HEK293 (cell line): Measurements from ENCODE around the gene ARHGEF26.

Experiments
- CTCF ChIA-PET: fragments of 350-600 bp; formaldehyde crosslinking; extraction: SDS; loops from one replicate; lab custom pipeline; 2021; ENCODE audit warnings: antibody characterized with exemption; lab: Yijun Ruan, JAX
- POLR2A ChIA-PET: fragments of 300-600 bp; formaldehyde crosslinking; extraction: SDS; loops from one replicate; lab custom pipeline; 2020; ENCODE audit warnings: antibody characterized with exemption, inconsistent platforms; lab: Yijun Ruan, JAX
- H3K27ac ChIP-seq: fragments of 200-500 bp; sonication (Bioruptor generic); 2 replicates; pipeline ENCODE4 v1.5.1; 2014; ENCODE audit warnings: low read depth, low read length, control low read depth, inconsistent platforms; ENCODE audit errors: extremely low read depth
- H3K36me3 ChIP-seq, 2 experiments: fragments of 200-500 bp in 1 of 2; sonication (Bioruptor generic) in 1 of 2; 1 replicate in 1 of 2; 2 replicates in 1 of 2; pipeline ENCODE4 v1.5.1; 2014 to 2017; ENCODE audit warnings: inconsistent platforms in 2 of 2, low read length in 2 of 2; ENCODE audit not compliant: control insufficient read depth in 2 of 2, insufficient read depth in 1 of 2
- H3K4me1 ChIP-seq: fragments of 200-500 bp; sonication (Bioruptor generic); 2 replicates; pipeline ENCODE4 v1.5.1; 2014; ENCODE audit warnings: mild to moderate bottlenecking, low read length, inconsistent platforms; ENCODE audit not compliant: control insufficient read depth, insufficient read depth
- H3K4me3 ChIP-seq: 2 replicates; pipeline ENCODE4 v1.5.1; 2011; ENCODE audit warnings: low read depth, mild to moderate bottlenecking, control low read depth, low read length, moderate library complexity
- H3K9me3 ChIP-seq: fragments of 200-500 bp; sonication (Bioruptor generic); 2 replicates; pipeline ENCODE4 v1.5.1; 2014; ENCODE audit warnings: low read depth, low read length, inconsistent platforms; ENCODE audit not compliant: control insufficient read depth, insufficient read depth
- BCL11B ChIP-seq: fragments of 450-650 bp; formaldehyde crosslinking; IDR thresholded peaks from 2 replicates; pipeline ENCODE4 v1.5.1; 2016; ENCODE audit warnings: low read depth, missing biosample characterization, missing genetic modification characterization
- BCL6B ChIP-seq: fragments of 450-650 bp; formaldehyde crosslinking; IDR thresholded peaks from 2 replicates; pipeline ENCODE4 v1.5.1; 2017; ENCODE audit warnings: missing biosample characterization, missing genetic modification characterization
- FEZF1 ChIP-seq: fragments of 450-650 bp; formaldehyde crosslinking; IDR thresholded peaks from 2 replicates; pipeline ENCODE4 v1.5.1; 2016; ENCODE audit warnings: missing biosample characterization, missing genetic modification characterization
- GLIS2 ChIP-seq: fragments of 450-650 bp; formaldehyde crosslinking; IDR thresholded peaks from 2 replicates; pipeline ENCODE4 v1.5.1; 2016; ENCODE audit warnings: missing biosample characterization, missing genetic modification characterization
- KLF17 ChIP-seq: fragments of 450-650 bp; formaldehyde crosslinking; IDR thresholded peaks from 2 replicates; pipeline ENCODE4 v1.5.1; 2016; ENCODE audit warnings: missing biosample characterization, missing genetic modification characterization
- KLF7 ChIP-seq: fragments of 450-650 bp; formaldehyde crosslinking; IDR thresholded peaks from 2 replicates; pipeline ENCODE4 v1.5.1; 2016; ENCODE audit warnings: missing biosample characterization, missing genetic modification characterization, borderline replicate concordance
- KLF8 ChIP-seq: fragments of 450-650 bp; formaldehyde crosslinking; IDR thresholded peaks from 2 replicates; pipeline ENCODE4 v1.5.1; 2016; ENCODE audit warnings: missing biosample characterization, missing genetic modification characterization
- OSR2 ChIP-seq: fragments of 450-650 bp; formaldehyde crosslinking; IDR thresholded peaks from 2 replicates; pipeline ENCODE4 v1.5.1; 2016; ENCODE audit warnings: missing biosample characterization, missing genetic modification characterization
- REPIN1 ChIP-seq: fragments of 450-650 bp; formaldehyde crosslinking; IDR thresholded peaks from 2 replicates; pipeline ENCODE4 v1.5.1; 2017; ENCODE audit warnings: missing biosample characterization, missing genetic modification characterization, low read depth
- ZBTB21 ChIP-seq: fragments of 450-650 bp; formaldehyde crosslinking; IDR thresholded peaks from 2 replicates; pipeline ENCODE4 v1.5.1; 2017; ENCODE audit warnings: missing biosample characterization, missing genetic modification characterization
- ZBTB7A ChIP-seq: fragments of 450-650 bp; formaldehyde crosslinking; IDR thresholded peaks from 2 replicates; pipeline ENCODE4 v1.5.1; 2016; ENCODE audit warnings: low read depth, missing biosample characterization, missing genetic modification characterization
- ZBTB8A ChIP-seq: fragments of 450-650 bp; formaldehyde crosslinking; IDR thresholded peaks from 2 replicates; pipeline ENCODE4 v1.5.1; 2016; ENCODE audit warnings: missing biosample characterization, missing genetic modification characterization
- ZFP3 ChIP-seq: fragments of 450-650 bp; formaldehyde crosslinking; IDR thresholded peaks from 2 replicates; pipeline ENCODE4 v1.5.1; 2016; ENCODE audit warnings: low read depth, missing biosample characterization, missing genetic modification characterization
- ZNF121 ChIP-seq: fragments of 450-650 bp; formaldehyde crosslinking; IDR thresholded peaks from 2 replicates; pipeline ENCODE4 v1.5.1; 2016; ENCODE audit warnings: missing biosample characterization, missing genetic modification characterization
- ZNF175 ChIP-seq: fragments of 450-650 bp; formaldehyde crosslinking; IDR thresholded peaks from 2 replicates; pipeline ENCODE4 v1.5.1; 2016; ENCODE audit warnings: missing biosample characterization, missing genetic modification characterization
- ZNF221 ChIP-seq: fragments of 450-650 bp; formaldehyde crosslinking; IDR thresholded peaks from 2 replicates; pipeline ENCODE4 v1.5.1; 2017; ENCODE audit warnings: missing biosample characterization, missing genetic modification characterization, borderline replicate concordance
- ZNF23 ChIP-seq: fragments of 450-650 bp; formaldehyde crosslinking; IDR thresholded peaks from 2 replicates; pipeline ENCODE4 v1.5.1; 2016; ENCODE audit warnings: missing biosample characterization, missing genetic modification characterization, borderline replicate concordance
- ZNF302 ChIP-seq: fragments of 450-650 bp; formaldehyde crosslinking; IDR thresholded peaks from 2 replicates; pipeline ENCODE4 v1.5.1; 2016; ENCODE audit warnings: missing biosample characterization, missing genetic modification characterization, low read depth
- ZNF48 ChIP-seq: fragments of 450-650 bp; formaldehyde crosslinking; IDR thresholded peaks from 2 replicates; pipeline ENCODE4 v1.5.1; 2016; ENCODE audit warnings: missing biosample characterization, missing genetic modification characterization
- ZNF549 ChIP-seq: fragments of 450-650 bp; IDR thresholded peaks from 2 replicates; pipeline ENCODE4 v1.5.1; 2018; ENCODE audit warnings: missing biosample characterization, missing genetic modification characterization, mild to moderate bottlenecking, inconsistent platforms, moderate library complexity
- ZNF629 ChIP-seq: fragments of 450-650 bp; formaldehyde crosslinking; IDR thresholded peaks from 2 replicates; pipeline ENCODE4 v1.5.1; 2017; ENCODE audit warnings: missing biosample characterization, missing genetic modification characterization
- ZNF639 ChIP-seq: fragments of 450-650 bp; formaldehyde crosslinking; IDR thresholded peaks from 2 replicates; pipeline ENCODE4 v1.5.1; 2016; ENCODE audit warnings: missing biosample characterization, missing genetic modification characterization
- ZNF645 ChIP-seq: fragments of 450-650 bp; formaldehyde crosslinking; IDR thresholded peaks from 2 replicates; pipeline ENCODE4; 2016; ENCODE audit warnings: missing biosample characterization, missing genetic modification characterization
- ZNF701 ChIP-seq: fragments of 450-650 bp; formaldehyde crosslinking; IDR thresholded peaks from 2 replicates; pipeline ENCODE4 v1.5.1; 2016; ENCODE audit warnings: missing biosample characterization, missing genetic modification characterization
- ZNF76 ChIP-seq: fragments of 450-650 bp; formaldehyde crosslinking; IDR thresholded peaks from 2 replicates; pipeline ENCODE4; 2016; ENCODE audit warnings: low read depth, missing biosample characterization, missing genetic modification characterization, borderline replicate concordance
- ZSCAN30 ChIP-seq: fragments of 450-650 bp; IDR thresholded peaks from 2 replicates; pipeline ENCODE4 v1.5.1; 2018; ENCODE audit warnings: missing biosample characterization, mild to moderate bottlenecking, missing genetic modification characterization, moderate library complexity
- ZSCAN5A ChIP-seq: fragments of 450-650 bp; formaldehyde crosslinking; IDR thresholded peaks from 2 replicates; pipeline ENCODE4 v1.5.1; 2016; ENCODE audit warnings: missing biosample characterization, missing genetic modification characterization

ARHGEF26 gene

GRCh38 chr3:154156530-154156929 is 35.3 kb downstream of the ARHGEF26 start (continued):
- no peak for TF ChIP-seq BCL11B (tag by site-specific recombination)
- TF ChIP-seq ZSCAN5A (tag by site-specific recombination) = no peak
- no peak for TF ChIP-seq KLF7
- no peak for TF ChIP-seq BCL6B (tag by site-specific recombination)
- TF ChIP-seq ZNF76 = no peak

- POLR2A ChIA-PET = no interaction called here
- Histone ChIP-seq H3K27ac (no peak overlapping the region), H3K4me1 (no peaks in the 10 kb centered on the region), H3K4me3 (no peak overlapping the region), H3K36me3 (no peaks in the 10 kb centered on the region), H3K9me3 (no peaks in the 10 kb centered on the region)
- CTCF ChIA-PET = interaction anchor here (0.8 kb wide), 1 partner anchor 965 kb away, joined by 3 read pairs; no protein-coding TSS in a partner anchor
- TF ChIP-seq ZNF549 (tag by site-specific recombination) = no peak
- TF ChIP-seq KLF17 = no peak
- TF ChIP-seq ZNF701 (tag by site-specific recombination) = no peak
- TF ChIP-seq REPIN1 (tag by site-specific recombination) = no peak
- no peak for TF ChIP-seq ZNF629 (tag by site-specific recombination)
- no peak for TF ChIP-seq ZNF48 (tag by site-specific recombination)
- TF ChIP-seq KLF8 = no peak
- no peak for TF ChIP-seq ZNF302 (tag by site-specific recombination)
- no peak for TF ChIP-seq ZNF639 (tag by site-specific recombination)
- TF ChIP-seq ZNF645 = no peak
- TF ChIP-seq ZBTB21 = no peak
- TF ChIP-seq ZNF221 (tag by site-specific recombination) = no peak
Measured at GRCh38 chr3:154161806-154162205, 40.6 kb downstream of the ARHGEF26 start.

- Histone ChIP-seq H3K36me3 (no peaks in the 10 kb centered on the region), H3K27ac (no peak overlapping the region), H3K4me1 (no peaks in the 10 kb centered on the region), H3K4me3 (no peak overlapping the region), H3K9me3 (no peaks in the 10 kb centered on the region)
- ChIA-PET POLR2A (no interaction called here), CTCF (no interaction called here)
- TF ChIP-seq ZNF23 (tag by site-specific recombination) (no peak), FEZF1 (tag by site-specific recombination) (no peak), ZSCAN30 (tag by site-specific recombination) (no peak), ZFP3 (tag by site-specific recombination) (no peak), OSR2 (no peak), ZNF48 (tag by site-specific recombination) (no peak), ZBTB7A (tag by site-specific recombination) (no peak), GLIS2 (no peak), ZBTB8A (tag by site-specific recombination) (no peak), ZNF121 (no peak), ZNF175 (tag by site-specific recombination) (no peak)
Measured at GRCh38 chr3:154164387-154164786, 43.2 kb downstream of the ARHGEF26 start.
